Measurements from ENCODE around the gene TMEM178A. TPM values are rescaled to one million over a fixed set of nuclear protein-coding genes. Genes with fewer than 3 reads are reported as not detected.
"Not testable (repeated sequence)": the region's sequence is repeated elsewhere in the genome, so short reads cannot be mapped to it uniquely, and the experiment has no call there.

The TMEM178A gene
- total and polyA plus RNA-seq, 12 donors = 0.58 to 6.2 (median 2.5) TPM

GRCh38 chr2:39723946-39724827 is 58.5 kb downstream of the TMEM178A start:
- TF ChIP-seq, protein P1, sequence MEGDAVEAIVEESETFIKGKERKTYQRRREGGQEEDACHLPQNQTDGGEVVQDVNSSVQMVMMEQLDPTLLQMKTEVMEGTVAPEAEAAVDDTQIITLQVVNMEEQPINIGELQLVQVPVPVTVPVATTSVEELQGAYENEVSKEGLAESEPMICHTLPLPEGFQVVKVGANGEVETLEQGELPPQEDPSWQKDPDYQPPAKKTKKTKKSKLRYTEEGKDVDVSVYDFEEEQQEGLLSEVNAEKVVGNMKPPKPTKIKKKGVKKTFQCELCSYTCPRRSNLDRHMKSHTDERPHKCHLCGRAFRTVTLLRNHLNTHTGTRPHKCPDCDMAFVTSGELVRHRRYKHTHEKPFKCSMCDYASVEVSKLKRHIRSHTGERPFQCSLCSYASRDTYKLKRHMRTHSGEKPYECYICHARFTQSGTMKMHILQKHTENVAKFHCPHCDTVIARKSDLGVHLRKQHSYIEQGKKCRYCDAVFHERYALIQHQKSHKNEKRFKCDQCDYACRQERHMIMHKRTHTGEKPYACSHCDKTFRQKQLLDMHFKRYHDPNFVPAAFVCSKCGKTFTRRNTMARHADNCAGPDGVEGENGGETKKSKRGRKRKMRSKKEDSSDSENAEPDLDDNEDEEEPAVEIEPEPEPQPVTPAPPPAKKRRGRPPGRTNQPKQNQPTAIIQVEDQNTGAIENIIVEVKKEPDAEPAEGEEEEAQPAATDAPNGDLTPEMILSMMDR (IDR thresholded peaks at IDR 0.05) = no peak
- 61 to 66% methylated on average over 9 of the region's 9 CpGs for WGBS, 2 donors
- Histone ChIP-seq H3K27me3 (no peaks in the 10 kb centered on the region), H3K9me3 (no peaks in the 10 kb centered on the region), H3K4me3 (no peak overlapping the region), H3K4me1 (peaks cover 0 to 15% (median 0%) of the 10 kb centered on the region in 9 donors), H3K27ac (peak overlapping the region in 6 of 10 donors; percentile 27 to 58 (median 46)), H3K36me3 (no peaks in the 10 kb centered on the region)
- no peak for DNase-seq
- intact Hi-C loops (cut with DNase I) = loop anchor here in 4 of 10 donors (10.0 kb wide), 3 partner anchors 209 to 599 kb away; partner anchors contain the start of gene SOS1 (in 1 of the 4)
- peak in 6 of 8 donors; percentile 38 to 63 (median 52) for ATAC-seq

DNA sequence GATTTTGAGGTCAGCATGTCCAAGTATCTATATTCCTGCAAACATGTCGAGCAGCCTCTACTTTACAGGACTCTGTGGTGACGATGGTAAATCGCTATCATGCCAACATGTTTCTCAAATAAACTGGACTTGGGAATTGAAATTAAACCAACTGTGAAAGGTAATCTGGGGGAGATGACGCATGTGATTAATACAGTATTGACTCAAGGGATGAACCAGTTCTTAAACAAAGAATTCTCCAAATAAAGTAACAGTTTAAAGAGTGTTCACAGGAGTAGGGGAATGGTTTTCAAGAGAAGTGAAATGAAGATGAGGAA is 59.1 kb downstream of the TMEM178A start:
- Histone ChIP-seq H3K4me3 (no peak overlapping the region), H3K9me3 (no peaks in the 10 kb centered on the region), H3K36me3 (no peaks in the 10 kb centered on the region), H3K4me1 (peaks cover 0 to 15% (median 0%) of the 10 kb centered on the region in 9 donors), H3K27me3 (no peaks in the 10 kb centered on the region), H3K27ac (no peak overlapping the region)
- WGBS, 2 donors = 89 to 95% methylated on average over 4 of the region's 4 CpGs
- ATAC-seq = no peak
- no peak for DNase-seq
- TF ChIP-seq, protein P1 (IDR thresholded peaks at IDR 0.05) = no peak
- intact Hi-C loops (cut with DNase I) = loop anchor here in 4 of 10 donors (5.0 to 10.0 kb wide), 4 partner anchors 207 to 600 kb away; partner anchors contain the start of gene SOS1 (in 1 of the 4)

GRCh38 chr2:39725401-39725800 is 59.7 kb downstream of the TMEM178A start:
- TF ChIP-seq, protein P1 (IDR thresholded peaks at IDR 0.05) = no peak
- intact Hi-C loops (cut with DNase I) = loop anchor here in 4 of 10 donors (5.0 to 10.0 kb wide), 4 partner anchors 208 to 601 kb away; partner anchors contain the start of gene SOS1 (in 1 of the 4)
- H3K27me3 ChIP-seq = no peaks in the 10 kb centered on the region
- DNase-seq (no peak), ATAC-seq (no peak)
- H3K36me3 ChIP-seq = no peaks in the 10 kb centered on the region
- H3K4me1 ChIP-seq = peaks cover 0 to 17% (median 0%) of the 10 kb centered on the region in 9 donors
- H3K9me3 ChIP-seq = no peaks in the 10 kb centered on the region
- H3K27ac ChIP-seq = no peak overlapping the region
- H3K4me3 ChIP-seq = no peak overlapping the region
- 90% methylated on average over 5 of the region's 5 CpGs for WGBS, 2 donors

DNA sequence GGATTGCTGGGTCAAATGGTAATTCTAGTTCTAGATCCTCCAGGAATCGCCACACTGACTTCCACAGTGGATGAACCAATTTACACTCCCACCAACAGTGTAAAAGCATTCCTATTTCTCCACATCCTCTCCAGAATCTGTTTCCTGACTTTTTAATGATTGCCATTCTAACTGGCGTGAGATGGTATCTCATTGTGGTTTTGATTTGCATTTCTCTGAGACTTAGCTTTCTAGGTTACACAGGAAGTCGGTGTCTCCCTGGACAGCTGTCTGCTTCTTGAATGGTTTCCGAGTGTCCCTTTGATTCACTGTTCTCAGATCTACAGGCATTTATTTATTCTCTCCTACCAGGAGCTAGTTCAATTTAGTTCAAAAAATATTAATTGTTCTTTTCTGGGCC is 62.4 kb downstream of the TMEM178A start:
- H3K4me3 ChIP-seq, ATAC-seq, H3K27me3 ChIP-seq, H3K9me3 ChIP-seq, H3K27ac ChIP-seq, DNase-seq, H3K36me3 ChIP-seq: not testable (repeated sequence)
- peaks cover 0 to 27% (median 0%) of the 10 kb centered on the region in 9 donors for H3K4me1 ChIP-seq
- intact Hi-C loops (cut with DNase I) = loop anchor here in 4 of 10 donors (5.0 to 10.0 kb wide), 4 partner anchors 211 to 603 kb away; partner anchors contain the start of gene SOS1 (in 1 of the 4)
- WGBS, 2 donors = 60 to 69% methylated on average over 4 of the region's 4 CpGs
